Measurements from ENCODE around the gene IRX4.

DNA sequence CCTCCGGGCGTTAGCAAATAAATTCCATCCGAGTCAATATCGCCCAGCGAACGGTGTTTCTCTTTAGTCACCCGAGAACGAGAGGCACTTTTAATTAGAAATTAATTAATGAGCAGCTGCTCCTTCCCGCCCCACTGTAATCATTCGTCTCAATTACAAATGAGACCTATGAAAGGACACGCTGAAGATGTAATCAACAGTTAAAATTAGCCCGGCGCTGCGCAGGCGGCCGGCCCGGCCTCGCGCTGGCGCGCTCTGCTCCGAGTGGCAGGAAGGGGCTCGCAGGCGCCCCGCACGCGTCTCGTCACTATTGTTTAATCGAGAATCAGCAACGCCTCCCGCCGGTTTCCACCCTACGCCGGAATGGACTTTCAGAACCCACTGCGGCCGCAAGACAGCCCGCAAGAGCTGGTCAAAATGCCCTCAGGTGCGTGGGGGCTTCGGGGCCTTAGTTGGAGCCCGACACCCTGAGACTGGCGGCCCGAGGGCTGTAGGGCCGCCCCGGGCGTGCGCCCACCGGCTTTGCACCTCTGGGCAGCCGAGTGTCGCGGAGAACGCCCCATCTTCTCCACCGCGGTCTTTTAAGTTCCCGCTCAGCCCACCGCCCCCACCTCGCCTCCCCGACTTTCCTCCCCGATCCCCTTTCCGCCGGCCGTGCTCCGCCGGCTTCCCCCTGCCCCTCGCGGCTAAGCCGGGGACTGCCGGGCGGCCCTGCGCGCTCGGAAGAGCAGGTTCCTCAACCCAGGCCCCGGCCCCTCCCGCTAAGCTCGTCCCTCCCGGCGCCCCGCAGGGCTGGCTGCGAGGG, 597 bp upstream of the IRX4 start:
- TF ChIP-seq CTCF (IDR thresholded peaks at IDR 0.05 in 8 of 11, conservative IDR thresholded peaks at IDR 0.05 in 3 of 11) (no peak), POLR2A (IDR thresholded peaks at IDR 0.05) (no peak), POLR2AphosphoS5 (IDR thresholded peaks at IDR 0.05) (no peak)

All from spleen (tissue), 7 donors.